Nephron progenitor cell (in vitro differentiated cells): ENCODE data around the gene JAG1.

Experiments used
- DNase-seq: peaks from one replicate; pipeline ENCODE4 v3.0.0; 2021
- H3K27ac Mint-ChIP-seq: 2 replicates; pipeline ENCODE4 v1.8.0; 2021; ENCODE audit warnings: mild to moderate bottlenecking, moderate library complexity, mixed read lengths
- H3K27me3 Mint-ChIP-seq: 2 replicates; pipeline ENCODE4 v1.8.0; 2021; ENCODE audit warnings: mild to moderate bottlenecking, low read depth, mixed read lengths; ENCODE audit not compliant: poor library complexity
- H3K36me3 Mint-ChIP-seq: 2 replicates; pipeline ENCODE4 v1.8.0; 2021; ENCODE audit warnings: low read depth, mixed read lengths
- H3K4me1 Mint-ChIP-seq: 2 replicates; pipeline ENCODE4 v1.8.0; 2021; ENCODE audit warnings: mixed read lengths
- H3K4me3 Mint-ChIP-seq: 2 replicates; pipeline ENCODE4 v1.8.0; 2021; ENCODE audit warnings: mild to moderate bottlenecking, moderate library complexity, mixed read lengths
- H3K9me3 Mint-ChIP-seq: 2 replicates; pipeline ENCODE4 v1.8.0; 2021; ENCODE audit warnings: mild to moderate bottlenecking, moderate library complexity, mixed read lengths
- TF ChIP-seq, protein P1 (sequence below): fragments of 200-600 bp; sonication (generic); IDR thresholded peaks from 2 replicates; pipeline ENCODE4 v1.5.0; 2021; ENCODE audit warnings: antibody characterized with exemption

The JAG1 gene

DNA sequence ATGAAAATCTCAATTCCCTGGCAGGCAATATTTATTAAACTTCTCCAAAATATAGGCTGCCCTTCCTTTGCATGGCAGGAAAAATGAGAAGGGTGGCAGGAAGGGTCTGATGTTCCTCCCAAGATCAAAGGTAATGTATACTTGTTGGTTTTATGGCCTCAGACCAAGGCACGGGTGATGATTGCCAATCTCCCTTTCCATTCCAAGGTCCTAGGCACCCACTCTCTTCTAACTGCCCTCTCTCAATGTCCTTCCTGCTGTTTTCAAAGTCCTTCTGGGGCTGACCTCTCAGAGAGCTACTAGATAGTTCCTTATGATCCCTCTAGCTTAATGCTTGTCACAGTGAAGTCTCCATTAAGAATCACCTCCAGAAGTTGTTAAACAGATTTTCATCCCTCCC lies 15.6 kb upstream of the JAG1 start:
- TF ChIP-seq, protein P1, sequence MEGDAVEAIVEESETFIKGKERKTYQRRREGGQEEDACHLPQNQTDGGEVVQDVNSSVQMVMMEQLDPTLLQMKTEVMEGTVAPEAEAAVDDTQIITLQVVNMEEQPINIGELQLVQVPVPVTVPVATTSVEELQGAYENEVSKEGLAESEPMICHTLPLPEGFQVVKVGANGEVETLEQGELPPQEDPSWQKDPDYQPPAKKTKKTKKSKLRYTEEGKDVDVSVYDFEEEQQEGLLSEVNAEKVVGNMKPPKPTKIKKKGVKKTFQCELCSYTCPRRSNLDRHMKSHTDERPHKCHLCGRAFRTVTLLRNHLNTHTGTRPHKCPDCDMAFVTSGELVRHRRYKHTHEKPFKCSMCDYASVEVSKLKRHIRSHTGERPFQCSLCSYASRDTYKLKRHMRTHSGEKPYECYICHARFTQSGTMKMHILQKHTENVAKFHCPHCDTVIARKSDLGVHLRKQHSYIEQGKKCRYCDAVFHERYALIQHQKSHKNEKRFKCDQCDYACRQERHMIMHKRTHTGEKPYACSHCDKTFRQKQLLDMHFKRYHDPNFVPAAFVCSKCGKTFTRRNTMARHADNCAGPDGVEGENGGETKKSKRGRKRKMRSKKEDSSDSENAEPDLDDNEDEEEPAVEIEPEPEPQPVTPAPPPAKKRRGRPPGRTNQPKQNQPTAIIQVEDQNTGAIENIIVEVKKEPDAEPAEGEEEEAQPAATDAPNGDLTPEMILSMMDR = no peak
- DNase-seq = no peak
- Mint-ChIP-seq H3K36me3 (peaks cover 14% of the 10 kb centered on the region), H3K27ac (no peak overlapping the region), H3K4me1 (peaks cover 64% of the 10 kb centered on the region), H3K9me3 (peaks cover 20% of the 10 kb centered on the region), H3K27me3 (peaks cover 4% of the 10 kb centered on the region), H3K4me3 (no peak overlapping the region)

DNA sequence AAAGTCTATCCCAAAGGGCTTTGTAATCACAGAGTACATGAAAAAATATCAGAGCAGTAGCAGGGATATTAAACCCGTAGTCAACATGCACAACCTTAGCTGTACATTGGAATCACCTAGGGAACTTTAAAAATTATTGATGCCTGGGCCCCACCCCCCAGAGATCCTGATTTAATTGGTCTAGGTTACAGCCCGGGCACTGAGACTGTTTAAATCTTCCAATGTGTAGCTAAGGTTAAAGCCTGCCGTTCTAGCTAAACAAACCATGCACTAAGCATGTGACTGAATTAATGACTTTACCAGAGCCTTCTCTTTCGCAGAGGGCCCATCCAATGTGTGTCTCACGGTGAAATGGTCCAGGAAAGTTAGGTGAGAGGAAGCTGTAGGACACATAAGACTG lies 14.1 kb upstream of the JAG1 start:
- Mint-ChIP-seq H3K36me3 (peaks cover 14% of the 10 kb centered on the region), H3K4me3 (peak overlapping the region; percentile 7), H3K9me3 (peaks cover 20% of the 10 kb centered on the region), H3K27ac (peak overlapping the region; percentile 29), H3K4me1 (peaks cover 65% of the 10 kb centered on the region), H3K27me3 (peaks cover 4% of the 10 kb centered on the region)
- DNase-seq = no peak
- TF ChIP-seq, protein P1 = no peak

DNA sequence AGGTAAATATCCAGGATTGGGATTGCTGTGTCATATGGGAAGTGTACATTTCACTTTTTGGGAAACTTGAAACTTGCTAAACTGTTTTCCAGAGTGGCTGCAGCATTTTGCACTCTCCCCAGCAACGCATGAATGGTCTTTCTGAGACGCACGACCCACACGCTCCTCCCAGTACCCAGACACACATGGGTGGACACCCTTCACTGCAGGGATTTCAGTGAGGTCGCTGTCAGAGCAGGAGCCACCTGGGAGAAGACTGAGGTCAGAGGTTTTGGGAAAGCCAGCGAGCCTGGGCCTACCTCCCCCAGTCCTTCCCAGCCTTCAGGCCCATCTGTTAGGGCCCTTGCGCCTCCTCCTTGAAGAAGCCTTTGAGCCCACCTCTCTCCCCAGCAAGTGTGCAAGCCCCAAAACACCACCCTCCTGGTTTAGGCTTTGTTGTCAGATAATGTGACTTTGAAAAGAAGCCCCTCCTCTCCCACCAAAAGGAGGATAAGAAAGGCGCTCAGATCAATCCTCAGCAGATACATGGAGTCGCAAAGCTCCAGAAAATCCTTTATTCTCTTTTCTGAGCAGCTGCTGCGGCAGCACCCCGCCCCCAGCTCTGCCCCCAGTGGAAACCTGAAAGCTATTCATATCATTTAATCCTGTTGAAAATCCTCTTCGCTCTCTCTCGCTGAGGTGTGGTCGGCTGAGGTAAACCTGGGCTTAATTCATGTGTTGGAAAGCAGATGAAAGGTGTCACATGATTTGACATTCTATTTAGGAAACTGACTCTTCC lies 12.7 kb upstream of the JAG1 start:
- Mint-ChIP-seq H3K9me3 (peaks cover 23% of the 10 kb centered on the region), H3K27me3 (peaks cover 4% of the 10 kb centered on the region), H3K4me3 (peak overlapping the region; percentile 13), H3K27ac (peak overlapping the region; percentile 94), H3K4me1 (peaks cover 61% of the 10 kb centered on the region), H3K36me3 (peaks cover 14% of the 10 kb centered on the region)
- DNase-seq = peak; percentile 38
- TF ChIP-seq, protein P1 = no peak

DNA sequence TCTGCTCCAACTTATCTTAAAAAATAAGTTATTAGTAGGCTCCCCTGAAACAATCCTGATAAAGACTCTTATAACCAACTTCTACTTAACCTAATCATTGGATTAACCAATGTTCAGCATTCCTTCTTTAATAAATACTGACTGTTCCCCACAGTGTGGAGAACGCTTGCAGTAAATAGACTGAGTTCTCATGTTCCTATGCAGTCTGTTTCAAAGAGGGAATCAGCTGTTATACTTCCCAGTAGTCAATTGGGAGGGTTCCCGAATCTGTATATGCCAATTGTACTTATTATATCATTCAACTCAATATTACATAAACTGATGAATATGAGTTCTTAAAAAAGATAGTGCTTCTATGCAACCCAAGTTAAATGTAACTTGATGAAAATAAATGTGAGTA lies 9.7 kb upstream of the JAG1 start:
- TF ChIP-seq, protein P1 = no peak
- no peak for DNase-seq
- H3K27ac Mint-ChIP-seq = no peak overlapping the region
- peaks cover under 1% of the 10 kb centered on the region for H3K36me3 Mint-ChIP-seq
- H3K4me3 Mint-ChIP-seq = no peak overlapping the region
- peaks cover 12% of the 10 kb centered on the region for H3K9me3 Mint-ChIP-seq
- H3K4me1 Mint-ChIP-seq = peaks cover 42% of the 10 kb centered on the region
- no peaks in the 10 kb centered on the region for H3K27me3 Mint-ChIP-seq

DNA sequence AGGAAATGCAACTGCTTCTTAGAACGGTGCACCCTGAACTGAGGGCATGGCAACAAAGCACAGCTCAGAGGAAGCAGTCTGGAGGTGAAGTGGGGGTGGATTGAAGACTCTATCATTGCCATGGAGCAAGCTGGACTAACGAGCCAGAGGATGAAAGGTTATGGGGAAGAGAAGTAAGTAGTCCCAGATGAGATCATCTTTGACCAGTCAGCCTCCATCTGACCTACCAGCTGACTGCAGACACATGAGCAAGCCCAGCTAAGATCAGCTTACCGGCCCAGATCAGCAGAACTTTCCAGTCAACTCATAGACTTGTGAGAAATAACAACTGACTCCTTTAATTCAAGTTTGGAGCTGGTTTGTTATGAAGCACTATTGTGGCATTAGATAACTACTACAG lies 9.1 kb upstream of the JAG1 start:
- Mint-ChIP-seq H3K4me1 (peaks cover 37% of the 10 kb centered on the region), H3K27ac (no peak overlapping the region), H3K4me3 (no peak overlapping the region), H3K9me3 (peaks cover 12% of the 10 kb centered on the region), H3K36me3 (no peaks in the 10 kb centered on the region), H3K27me3 (no peaks in the 10 kb centered on the region)
- TF ChIP-seq, protein P1 = no peak
- no peak for DNase-seq

DNA sequence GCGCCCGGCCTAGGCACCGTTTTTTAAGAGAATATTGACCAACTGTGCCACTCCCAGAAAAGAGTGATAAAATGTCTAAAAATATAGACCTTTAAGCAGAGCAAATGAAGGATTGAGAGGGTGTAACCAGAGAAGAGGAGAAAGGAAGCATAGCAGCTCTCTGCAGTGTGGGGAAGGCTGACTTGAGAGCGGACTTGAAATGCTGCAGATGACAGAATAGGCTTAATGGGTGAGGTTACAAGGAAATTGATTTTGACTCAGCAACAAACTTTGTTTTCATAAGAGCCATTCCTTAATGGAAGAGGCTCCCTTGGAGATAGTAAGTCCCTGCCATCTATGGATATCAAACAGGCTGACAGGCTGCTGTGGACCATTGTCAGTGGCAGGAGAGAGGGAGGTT lies 7.7 kb upstream of the JAG1 start:
- H3K4me1 Mint-ChIP-seq = peaks cover 37% of the 10 kb centered on the region
- no peak for DNase-seq
- peaks cover 12% of the 10 kb centered on the region for H3K9me3 Mint-ChIP-seq
- TF ChIP-seq, protein P1 = no peak
- H3K36me3 Mint-ChIP-seq = no peaks in the 10 kb centered on the region
- peak overlapping the region; percentile 16 for H3K27ac Mint-ChIP-seq
- no peak overlapping the region for H3K4me3 Mint-ChIP-seq
- peaks cover 4% of the 10 kb centered on the region for H3K27me3 Mint-ChIP-seq
